Measurements from ENCODE around the gene LEF1. TPM values are rescaled to one million over a fixed set of nuclear protein-coding genes. Genes with fewer than 3 reads are reported as not detected.

Gene LEF1
- total and polyA plus RNA-seq, 12 donors, result 0.22 to 4.6 (median 0.76) TPM; not detected in 1

- intact Hi-C loops (cut with DNase I), result loop anchor here in 2 of 10 donors (10.0 kb wide), 2 partner anchors 65 to 175 kb away; partner anchors contain the start of genes CYP2U1 (in 1 of the 2) and SGMS2 (in 1 of the 2)
- ATAC-seq, result peak in 2 of 8 donors; percentile 38 to 41
Measured at GRCh38 chr4:107999932-108000539, 168.7 kb downstream of the LEF1 start.

GRCh38 chr4:107997794-107998193 lies 170.9 kb downstream of the LEF1 start:
- intact Hi-C loops (cut with DNase I), result loop anchor here in 2 of 10 donors (10.0 kb wide), 2 partner anchors 63 to 173 kb away; partner anchors contain the start of genes CYP2U1 (in 1 of the 2) and SGMS2 (in 1 of the 2)
- peaks cover 6 to 86% (median 38%) of the 10 kb centered on the region in 9 donors for H3K4me1 ChIP-seq
- H3K27ac ChIP-seq, result peak overlapping the region; percentile 66 to 94 (median 88)
- DNase-seq (no peak), ATAC-seq (peak in 5 of 8 donors; percentile 5 to 41 (median 20))
- H3K36me3 ChIP-seq, result no peaks in the 10 kb centered on the region
- no peak overlapping the region for H3K4me3 ChIP-seq
- WGBS, 2 donors, result 87% methylated on average over 2 of the region's 2 CpGs
- H3K9me3 ChIP-seq, result no peaks in the 10 kb centered on the region
- TF ChIP-seq CTCF (IDR thresholded peaks at IDR 0.05), result no peak
- H3K27me3 ChIP-seq, result no peaks in the 10 kb centered on the region

More at GRCh38 chr4:107999932-108000539, 168.7 kb downstream of the LEF1 start:
- Histone ChIP-seq H3K36me3 (no peaks in the 10 kb centered on the region), H3K4me3 (no peak overlapping the region), H3K9me3 (no peaks in the 10 kb centered on the region), H3K4me1 (peaks cover 6 to 84% (median 43%) of the 10 kb centered on the region in 9 donors), H3K27me3 (no peaks in the 10 kb centered on the region), H3K27ac (peak overlapping the region in 9 of 10 donors; percentile 66 to 94 (median 88))
- DNase-seq, result no peak
- TF ChIP-seq CTCF (IDR thresholded peaks at IDR 0.05), result no peak
- 67 to 84% methylated on average over 2 of the region's 2 CpGs for WGBS, 2 donors

Other genes with a start within 250 kb of the LEF1 start
- gene CYP2U1, start 237.4 kb downstream of the LEF1 start, total RNA-seq, result 10 to 100 TPM in 1 of 10 donors, 1 to 10 TPM in 9; 5.6 to 10.2 (median 6.7) TPM
- gene CYP2U1, start 237.4 kb downstream of the LEF1 start, polyA plus RNA-seq, result 1 to 10 TPM; 3.2 to 5.8 TPM
- gene HADH, start 179.0 kb downstream of the LEF1 start, total RNA-seq, result 100 to 1,000 TPM; 163 to 295 (median 238) TPM
- gene HADH, start 179.0 kb downstream of the LEF1 start, polyA plus RNA-seq, result 100 to 1,000 TPM in 1 of 2 donors, 10 to 100 TPM in 1; 58.2 to 134 TPM

Measured in heart right ventricle (tissue), 16 donors.